GM12875 (cell line): Measurements from ENCODE around the gene GRIN3B.
"Not testable (repeated sequence)": the region's sequence is repeated elsewhere in the genome, so short reads cannot be mapped to it uniquely, and the experiment has no call there.

ENCODE experiments used
- H3K4me3 ChIP-seq: one replicate; pipeline ENCODE4 v1.5.1; 2011; ENCODE audit warnings: low read depth, low read length, control low read depth
- CTCF ChIP-seq: IDR thresholded peaks from 2 replicates; pipeline ENCODE4 v1.5.1; 2011; ENCODE audit warnings: low read depth, mild to moderate bottlenecking, control low read depth, inconsistent platforms, low read length, moderate library complexity, borderline replicate concordance; ENCODE audit not compliant: insufficient read depth

Gene GRIN3B

DNA sequence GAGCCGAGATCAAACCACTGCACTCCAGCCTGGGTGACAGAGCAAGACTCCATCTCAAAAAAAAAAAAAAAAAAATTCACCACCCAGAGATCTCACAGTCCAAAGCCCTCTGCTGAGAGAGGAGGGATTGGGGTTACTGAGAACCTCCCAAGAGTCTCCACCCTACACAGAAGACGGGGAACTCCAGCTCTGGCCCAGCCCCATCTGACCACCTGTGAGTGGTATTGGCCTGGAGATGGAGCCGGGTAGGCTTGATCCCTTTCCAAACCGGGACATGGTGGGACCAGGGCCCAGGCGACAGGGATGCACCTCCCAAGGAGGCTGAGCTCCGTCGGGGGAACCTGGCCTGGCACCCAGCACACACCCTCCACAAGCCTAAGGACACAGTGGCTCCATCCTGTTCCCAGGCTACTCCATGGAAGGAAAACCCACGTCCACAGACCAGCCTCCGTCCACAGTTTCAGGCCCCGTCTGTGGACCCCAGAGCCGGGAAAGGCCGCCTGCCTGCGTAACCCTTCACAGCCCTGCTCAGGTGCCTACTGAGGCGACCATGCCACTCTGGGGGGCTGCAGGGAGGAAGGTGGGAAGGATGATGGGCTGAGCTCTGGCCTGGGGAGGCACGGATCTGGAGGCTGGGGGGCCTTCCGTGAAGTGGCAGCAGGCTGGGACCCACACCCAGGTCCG is 18.9 kb downstream of the GRIN3B start:
- TF ChIP-seq CTCF: no peak
- peak overlapping the region; percentile 92 for H3K4me3 ChIP-seq

- TF ChIP-seq CTCF: no peak
- peak overlapping the region; percentile 92 for H3K4me3 ChIP-seq
Measured at GRCh38 chr19:1019616-1019961, 19.4 kb downstream of the GRIN3B start.

DNA sequence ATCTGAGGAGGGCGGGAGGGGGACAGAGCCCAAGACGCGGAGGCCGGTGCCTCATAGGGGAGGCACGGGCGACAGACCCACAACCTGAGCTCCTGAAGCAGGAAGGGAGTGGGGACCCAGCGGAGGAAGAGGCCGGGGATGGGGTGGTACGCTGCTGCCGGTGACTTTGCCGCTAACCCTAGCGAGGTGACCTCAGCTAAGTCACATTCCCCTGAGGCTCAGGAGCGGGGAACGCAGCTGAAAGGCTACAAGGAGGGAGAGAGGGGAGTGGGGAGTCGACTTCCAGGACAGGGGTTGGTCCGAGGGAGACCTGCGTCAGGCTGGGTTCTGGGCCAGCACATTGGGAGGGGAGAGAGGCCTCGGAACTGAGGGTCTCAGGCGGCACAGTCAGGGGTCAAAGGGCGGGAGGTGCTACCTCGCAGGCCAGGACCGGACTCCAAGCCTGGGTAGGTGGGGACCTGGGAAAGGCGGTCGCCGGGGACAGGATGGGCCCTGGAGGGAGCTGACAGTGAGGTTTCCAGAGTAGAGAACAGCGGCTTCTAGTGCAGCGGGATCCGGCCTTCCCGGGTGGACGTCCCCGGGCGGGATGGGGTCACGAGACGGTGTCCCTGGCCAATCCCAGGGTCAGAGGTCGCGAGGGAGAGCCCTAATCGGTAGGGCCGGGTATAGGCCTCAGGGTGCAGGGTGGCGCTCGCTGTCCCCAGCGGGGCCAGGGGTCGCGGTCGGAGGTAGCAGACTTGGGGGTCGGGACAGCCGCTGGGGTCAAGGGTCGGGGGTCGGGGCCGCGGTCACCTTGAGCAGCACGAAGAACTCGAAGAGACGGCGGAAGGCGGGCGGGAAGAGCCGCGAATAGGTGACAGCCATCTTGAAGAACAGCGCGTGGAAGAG is 20.0 kb downstream of the GRIN3B start:
- H3K4me3 ChIP-seq: peak overlapping the region; percentile 92
- TF ChIP-seq CTCF: no peak

- no peak for TF ChIP-seq CTCF
- peak within 1 kb of the TSS; percentile 92 for H3K4me3 ChIP-seq
Measured at GRCh38 chr19:1020868-1021425, 20.7 kb downstream of the GRIN3B start, which contains the start of gene TMEM259. TSS of gene TMEM259 (minus strand) at chr19:1021123. CDS start at chr19:1020996, 127 bp downstream.

DNA sequence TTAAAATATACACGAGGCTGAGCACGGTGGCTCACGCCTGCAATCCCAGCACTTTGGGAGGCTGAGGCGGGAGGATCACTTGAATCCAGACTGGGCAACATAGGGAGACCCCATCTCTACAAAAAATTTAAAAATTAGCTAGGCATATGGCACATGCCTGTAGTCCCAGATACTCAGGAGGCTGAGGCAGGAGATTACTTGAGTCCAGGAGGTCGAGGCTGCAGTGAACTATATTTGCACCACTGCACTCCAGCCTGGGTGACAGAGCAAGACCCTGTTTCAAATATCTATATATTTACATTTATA is 23.6 kb downstream of the GRIN3B start:
- H3K4me3 ChIP-seq: not testable (repeated sequence)

GRCh38 chr19:1025080-1025479 is 24.9 kb downstream of the GRIN3B start:
- H3K4me3 ChIP-seq: not testable (repeated sequence)

GRCh38 chr19:1025960-1026782 is 26.0 kb downstream of the GRIN3B start, which contains the start of gene CNN2:
TSS of gene CNN2 (plus strand) at chr19:1026608. CDS start at chr19:1026662, 54 bp downstream.
- no peak for TF ChIP-seq CTCF

More at GRCh38 chr19:1025960-1026782, 26.0 kb downstream of the GRIN3B start, which contains the start of gene CNN2:
- peak within 1 kb of the TSS; percentile 95 for H3K4me3 ChIP-seq
